ENCODE results near the gene CXXC4.

Gene CXXC4

DNA sequence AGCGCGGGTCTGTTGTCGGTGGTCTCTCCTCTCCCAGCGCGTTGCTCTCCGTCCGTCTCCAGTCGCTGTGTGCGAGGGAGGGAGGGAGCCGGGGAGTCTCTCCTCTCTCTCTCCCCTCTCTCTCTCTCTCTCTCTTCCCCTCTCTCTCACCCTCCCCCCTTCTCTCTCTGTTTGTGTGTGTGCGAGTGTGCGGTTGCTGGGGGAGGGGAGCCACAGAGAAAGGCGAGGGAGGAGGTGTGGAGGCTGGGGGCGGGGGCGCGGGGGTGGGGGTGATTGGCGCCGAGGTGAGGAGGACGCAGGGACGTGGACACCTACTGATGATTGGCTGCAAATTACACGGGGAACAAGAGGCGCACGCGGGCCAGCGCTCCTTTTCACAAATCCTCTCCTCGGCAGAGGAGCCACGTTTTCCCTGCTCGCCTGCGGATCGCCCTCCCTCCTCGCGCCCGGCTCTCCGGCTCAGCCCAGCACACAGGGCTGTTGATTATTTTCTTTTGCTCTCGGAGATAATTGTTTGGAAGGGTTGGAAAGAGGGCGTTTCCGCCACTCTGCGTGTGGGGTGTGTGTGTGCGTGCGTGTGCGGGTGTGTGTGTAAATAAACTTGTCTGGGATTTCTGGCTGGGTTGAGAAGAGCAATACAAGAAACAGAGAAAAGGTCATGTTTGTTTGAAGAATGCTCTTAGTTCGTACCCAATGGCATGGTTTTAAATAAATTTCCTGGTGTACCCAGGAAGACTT is at the start of gene CXXC4:
Gene CXXC4 (minus strand): TSS at position 73 of the 738 bp plus-strand sequence. CDS start 3,092 bp downstream, outside the sequence.
- peak; percentile 18 to 22 for DNase-seq

DNA sequence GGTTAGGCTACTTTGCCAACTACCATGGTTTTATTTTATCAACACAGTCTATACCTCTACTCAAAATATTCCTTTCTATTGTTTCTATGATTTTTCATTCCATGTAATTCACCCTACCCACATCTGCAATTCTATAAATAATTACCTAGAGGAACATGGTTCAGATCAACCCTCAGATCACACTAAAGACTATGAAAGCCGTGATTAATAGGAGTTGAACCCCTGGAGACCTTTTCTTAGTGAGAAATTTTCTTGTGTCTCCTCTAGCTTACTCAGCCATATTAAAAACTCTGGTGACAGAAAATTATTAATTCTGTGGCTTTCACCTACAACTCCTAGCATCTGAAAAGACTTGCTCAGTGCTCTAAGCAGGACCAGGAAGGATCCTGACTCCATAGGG is 38.5 kb upstream of the CXXC4 start:
- DNase-seq: no peak

DNA sequence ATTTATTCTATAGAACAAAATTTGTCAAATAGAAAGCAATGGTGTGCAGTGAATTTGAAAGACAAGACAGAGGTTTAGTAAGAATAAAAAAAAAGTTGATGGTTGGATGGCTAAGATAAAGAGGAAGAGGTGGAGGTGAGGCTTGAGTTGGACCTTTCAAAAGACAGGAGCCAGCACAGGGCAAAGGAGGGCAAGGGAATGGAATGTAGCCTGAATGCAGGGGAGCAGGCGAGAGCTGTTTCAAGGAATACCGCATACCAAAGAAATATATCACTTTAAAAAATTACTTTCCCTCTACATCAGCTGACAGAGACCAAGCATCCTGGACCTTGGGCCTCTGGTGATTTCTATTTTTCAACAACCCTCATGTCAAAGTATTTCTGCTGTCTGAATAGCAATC is 38.0 kb upstream of the CXXC4 start:
- DNase-seq: no peak

DNA sequence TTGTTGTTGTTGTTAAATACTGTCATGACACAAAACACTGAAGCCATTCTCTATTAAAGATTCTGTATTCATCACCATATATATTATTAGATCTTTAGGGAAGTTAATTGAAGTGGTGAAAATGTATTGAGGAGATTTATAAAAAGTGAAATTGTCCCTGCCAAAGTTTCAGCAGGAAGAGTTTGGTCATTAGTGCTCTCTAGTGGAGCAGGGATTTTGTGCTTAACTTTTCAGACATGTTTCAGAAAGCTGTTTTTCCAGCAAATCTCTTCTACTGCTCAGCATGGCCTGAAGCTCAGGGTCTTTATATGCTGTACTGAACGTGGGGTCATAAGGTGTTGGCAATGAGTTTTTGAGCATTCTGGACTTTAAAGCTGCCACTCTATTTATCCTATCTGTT is 36.7 kb upstream of the CXXC4 start:
- no peak for DNase-seq

DNA sequence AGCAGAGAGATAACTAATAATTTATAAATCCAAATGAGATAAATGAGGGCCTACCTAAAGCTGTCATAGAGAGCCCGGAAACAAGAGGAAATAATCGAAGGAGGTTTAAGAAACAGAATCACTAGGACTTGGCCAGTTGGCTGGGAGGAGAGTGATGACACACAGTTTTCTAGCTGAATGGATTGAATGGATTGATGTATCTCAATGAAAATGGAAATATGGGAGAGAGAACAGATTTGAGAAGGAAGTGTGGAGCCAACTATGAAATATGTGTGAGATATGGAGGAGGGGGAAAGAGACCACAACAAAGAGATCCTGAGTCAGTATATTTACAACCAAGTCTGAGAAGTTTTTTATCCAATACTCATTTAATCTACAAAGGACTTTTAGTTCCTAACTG is 35.7 kb upstream of the CXXC4 start:
- no peak for DNase-seq

DNA sequence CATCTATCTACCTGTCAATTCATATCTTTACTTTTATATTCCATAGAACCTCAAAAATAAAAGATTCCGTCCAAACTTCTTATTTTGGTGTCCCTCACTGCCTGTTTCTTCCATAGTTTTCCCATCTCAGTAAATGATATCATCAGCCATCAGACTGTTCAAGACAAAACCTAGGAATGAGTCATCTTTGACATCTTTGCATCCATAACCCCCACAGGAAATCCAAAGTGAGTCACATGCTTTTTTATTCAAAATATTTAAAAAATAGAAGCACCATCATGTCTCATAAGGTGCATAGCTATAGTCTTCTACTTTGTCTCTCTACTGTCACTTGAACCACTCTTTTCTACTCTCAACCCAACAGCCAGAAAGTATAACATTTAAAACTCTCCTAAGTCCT is 29.9 kb upstream of the CXXC4 start:
- no peak for DNase-seq

DNA sequence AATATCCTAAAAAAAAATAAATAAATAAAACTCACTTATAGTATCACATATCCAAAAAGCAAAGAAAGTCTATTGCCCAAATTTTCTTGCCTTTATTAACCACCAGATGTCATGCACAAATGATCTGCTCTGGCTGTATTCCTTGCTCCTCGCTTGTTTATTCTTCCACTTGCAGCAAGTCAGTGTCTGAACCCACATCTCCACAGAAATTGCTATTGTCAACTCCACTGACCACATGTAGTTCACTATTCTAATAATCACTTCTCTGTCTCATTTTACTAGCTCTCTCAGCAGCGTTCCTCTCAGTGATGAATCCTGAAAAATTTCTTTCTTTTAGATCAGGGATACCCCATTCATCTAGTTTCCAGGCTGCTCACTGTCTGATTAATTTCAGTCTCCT is 29.3 kb upstream of the CXXC4 start:
- DNase-seq: no peak

DNA sequence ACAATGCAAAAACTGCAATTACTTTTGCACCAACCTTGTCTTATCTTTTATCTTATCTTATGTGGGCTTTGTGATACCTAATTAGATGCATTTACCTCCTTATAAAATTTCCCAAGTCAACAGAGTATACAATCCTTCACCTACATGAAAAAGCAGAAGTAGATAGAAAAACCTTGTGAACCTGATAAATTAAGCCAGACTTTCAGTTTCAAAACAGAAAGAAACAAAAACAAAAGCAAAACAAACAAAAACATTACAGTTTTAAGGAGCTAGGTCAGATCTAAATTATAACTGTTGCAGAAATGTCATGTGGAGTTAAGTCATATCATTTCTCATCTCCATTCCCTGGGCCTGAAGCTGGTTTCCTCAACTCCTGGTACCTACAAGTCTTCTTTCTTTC is 24.9 kb upstream of the CXXC4 start:
- DNase-seq: no peak

DNA sequence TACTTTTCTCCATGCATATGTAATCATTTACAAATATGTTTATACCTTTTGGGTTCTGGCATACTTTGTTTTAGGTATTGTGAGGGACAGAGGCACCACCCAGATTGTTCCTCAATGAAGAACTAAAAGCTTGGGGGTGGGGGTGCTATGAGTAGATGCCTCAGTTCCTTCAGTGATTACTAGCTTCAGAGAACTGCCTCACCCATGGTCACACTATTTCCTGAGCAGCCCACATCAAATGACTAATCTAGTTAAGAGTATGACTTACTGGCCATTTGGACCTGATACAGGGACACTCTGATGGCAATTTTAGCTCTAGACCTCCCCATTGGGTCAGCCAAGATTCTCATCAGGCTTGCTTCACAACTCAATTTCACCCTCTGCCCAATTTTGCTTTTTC is 22.2 kb upstream of the CXXC4 start:
- no peak for DNase-seq

DNA sequence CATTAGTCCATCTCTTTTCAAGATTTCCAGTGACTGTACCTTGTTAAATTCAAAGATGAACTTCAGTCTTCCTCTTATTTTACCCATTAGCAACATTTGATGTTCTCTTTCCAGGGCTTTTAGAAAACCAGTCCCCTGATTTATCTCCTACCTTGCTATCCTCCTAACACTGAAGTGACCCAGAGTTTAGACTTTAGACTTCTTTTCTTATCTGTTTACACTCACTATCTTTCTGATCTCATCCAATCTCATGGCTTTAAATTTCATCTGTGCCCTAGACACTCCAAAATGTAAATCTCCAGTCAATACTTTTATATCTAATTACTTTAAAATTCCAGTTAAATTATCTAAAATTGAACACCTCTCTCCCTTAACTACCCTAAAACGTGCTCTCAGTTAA is 13.5 kb upstream of the CXXC4 start:
- DNase-seq: no peak

DNA sequence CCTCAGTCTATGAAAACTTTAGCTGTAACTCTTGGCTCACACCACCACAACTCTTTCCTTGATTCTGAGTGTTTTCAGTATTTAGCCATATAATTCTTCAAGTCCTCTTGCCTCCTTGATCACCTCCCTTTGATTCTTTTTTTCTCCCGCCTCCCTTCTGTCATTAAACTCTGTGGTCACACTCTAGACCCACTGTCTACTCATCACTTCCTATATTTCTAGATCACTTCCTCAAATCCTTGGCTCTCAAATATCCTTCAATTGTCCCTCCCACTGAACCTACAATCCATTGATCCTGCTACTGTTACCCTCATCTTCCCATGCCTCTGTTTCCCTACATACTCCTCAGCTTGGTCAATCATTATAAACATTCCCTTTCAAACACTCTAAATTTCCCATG is 12.4 kb upstream of the CXXC4 start:
- DNase-seq: no peak

DNA sequence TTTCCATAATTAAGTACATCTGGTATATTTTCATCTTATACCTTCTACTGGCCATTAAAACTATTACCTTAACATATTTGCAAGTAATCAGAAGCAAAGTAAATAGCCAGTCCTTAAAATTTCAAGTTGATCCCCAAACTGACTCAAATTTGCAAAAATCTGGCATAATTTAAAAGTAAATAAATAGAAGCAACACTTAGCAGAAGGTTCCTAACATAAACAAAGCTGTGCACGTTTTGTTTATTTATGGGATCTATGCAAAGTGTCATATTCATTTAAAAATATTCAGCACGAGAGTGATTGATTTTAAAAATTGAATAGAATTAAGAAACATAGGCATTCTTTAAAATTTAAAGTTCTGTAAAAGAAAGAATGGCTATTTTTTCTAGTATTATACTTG is 9.8 kb upstream of the CXXC4 start:
- no peak for DNase-seq

DNA sequence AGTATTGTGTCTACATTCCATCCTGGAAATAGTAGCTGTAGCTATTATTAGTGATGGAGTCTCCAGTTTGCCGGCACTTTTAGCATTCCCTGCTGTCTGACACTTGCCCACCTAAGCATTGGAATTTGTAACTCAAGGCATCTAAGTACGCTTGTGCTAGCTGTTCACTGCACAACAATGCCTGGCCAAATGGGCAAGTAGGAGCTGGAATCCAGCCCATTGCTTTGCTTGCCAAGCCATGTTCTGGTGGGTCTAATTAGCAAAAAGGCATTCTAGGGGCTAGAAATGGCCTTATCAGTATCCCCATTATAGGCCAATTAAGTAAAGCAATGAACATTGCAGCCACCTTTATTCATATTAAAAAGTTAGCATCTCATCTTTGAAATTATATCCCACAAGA is 7.8 kb upstream of the CXXC4 start:
- DNase-seq: no peak

DNA sequence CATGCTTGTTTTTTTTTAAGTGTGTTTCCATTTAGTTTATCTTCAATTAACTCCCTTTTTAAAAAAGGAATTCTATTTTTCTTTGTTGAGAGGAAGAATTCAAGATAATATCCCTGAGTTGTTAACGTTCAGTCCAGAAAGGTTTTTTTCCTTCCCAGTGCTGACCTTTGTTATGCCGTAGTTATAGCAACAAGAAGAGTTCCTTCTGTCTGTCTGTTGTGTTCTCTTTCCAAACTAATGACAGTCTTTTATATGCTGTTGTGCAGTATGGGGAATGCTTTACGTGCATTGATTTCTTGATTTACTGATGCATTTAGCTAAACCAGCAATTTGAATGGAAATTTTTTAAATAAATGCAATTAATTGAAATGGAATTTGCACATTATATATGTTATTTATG is 6.6 kb upstream of the CXXC4 start:
- DNase-seq: no peak

DNA sequence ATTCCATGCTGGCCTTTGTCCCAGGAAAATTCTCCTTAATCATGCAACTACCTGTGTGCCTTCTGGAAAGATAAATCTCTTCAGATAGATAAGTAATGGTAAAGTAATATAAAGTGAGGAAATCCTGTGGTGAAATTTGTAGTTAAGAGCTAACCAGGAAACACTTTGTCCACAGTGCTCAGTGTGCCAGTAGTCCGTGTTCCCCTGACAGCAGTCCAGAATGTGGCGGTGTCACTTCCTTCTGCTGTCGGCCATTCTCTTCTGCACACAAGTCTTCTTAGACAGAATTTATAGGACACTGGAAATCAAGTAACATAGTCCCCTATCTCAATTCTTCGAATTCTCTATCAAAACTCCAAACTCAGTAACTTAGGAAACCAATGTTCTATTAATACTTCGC is 5.7 kb upstream of the CXXC4 start:
- no peak for DNase-seq

DNA sequence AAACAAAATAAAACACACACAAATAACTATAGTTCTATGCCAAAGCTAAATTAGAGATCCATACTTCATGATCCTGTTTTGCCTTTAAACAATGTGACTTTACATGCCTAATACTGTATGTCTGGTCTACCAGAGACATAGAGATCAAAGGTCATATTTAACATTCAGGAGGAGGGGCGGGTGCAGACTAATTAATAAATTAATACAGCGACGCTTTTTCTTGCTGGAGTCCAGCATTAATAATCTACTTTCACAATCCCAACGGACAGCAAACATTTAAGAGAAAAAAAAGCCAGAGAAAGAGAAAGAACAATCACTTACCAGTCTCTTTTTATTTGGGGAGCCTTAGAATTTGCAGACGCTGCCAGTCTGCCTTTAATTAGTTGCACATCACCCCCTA is 509 bp downstream of the CXXC4 start:
- DNase-seq: no peak

DNA sequence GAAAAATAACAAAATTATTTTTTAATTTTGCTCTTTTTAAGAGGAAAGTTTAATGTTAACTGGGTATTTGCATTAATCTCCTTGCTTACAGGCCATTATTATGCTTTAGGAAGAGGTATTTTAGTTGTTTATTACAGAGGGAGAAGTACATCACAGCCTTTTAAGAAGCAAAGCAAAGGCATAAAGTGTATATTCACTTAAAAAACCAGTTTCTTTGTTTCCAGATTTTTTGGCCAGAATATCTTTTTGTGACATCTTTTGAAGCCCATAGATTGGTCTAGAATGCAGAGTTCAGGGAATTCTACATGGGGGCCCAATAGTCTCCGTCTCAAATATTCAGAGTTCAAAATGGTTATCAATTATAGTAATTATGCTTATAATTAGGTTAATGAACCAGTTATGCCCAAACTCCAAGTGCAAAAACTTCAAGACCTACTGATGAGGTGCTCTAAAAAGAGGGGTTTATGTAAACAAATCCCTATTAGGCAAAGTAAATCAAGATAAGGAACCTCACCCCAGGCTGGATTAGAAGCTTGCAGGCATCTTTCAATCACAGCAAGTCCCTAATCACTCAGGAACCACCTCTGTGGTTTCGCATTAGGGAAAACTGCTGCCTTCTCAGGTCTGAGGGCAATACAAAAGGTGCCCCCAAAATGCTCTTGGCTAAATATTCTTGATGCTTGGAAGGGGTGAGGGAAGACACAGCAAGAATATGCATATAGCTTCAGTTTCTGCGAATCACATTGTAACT is 1.4 kb downstream of the CXXC4 start:
- no peak for DNase-seq

DNA sequence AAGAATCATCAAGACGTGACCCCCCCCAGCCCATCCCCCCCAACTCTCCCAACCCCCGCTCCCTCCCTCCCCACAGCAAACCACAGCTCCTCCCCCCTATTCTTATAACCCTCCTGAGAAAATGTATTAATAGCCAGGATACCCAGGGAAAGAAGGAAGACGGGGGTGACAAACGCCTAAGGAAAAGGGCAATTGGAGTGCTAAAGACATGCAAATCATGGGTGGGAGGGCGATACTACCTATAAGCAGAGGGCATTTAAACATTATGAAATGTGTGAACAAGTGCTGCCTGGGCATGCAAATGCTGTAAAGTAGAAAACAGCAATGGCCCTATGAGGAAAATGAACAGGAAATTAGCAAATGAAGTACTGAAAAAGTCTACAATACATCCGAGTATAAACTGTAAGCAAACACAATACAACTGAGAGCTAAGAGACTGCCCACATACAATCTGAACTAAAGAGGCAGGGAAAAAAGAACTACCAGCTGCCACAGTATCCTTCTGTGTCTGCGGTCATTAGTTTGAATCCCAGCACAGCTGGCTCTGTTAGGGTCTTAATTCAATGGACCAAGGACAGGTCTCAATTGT is 2.4 kb downstream of the CXXC4 start:
- DNase-seq: no peak

DNA sequence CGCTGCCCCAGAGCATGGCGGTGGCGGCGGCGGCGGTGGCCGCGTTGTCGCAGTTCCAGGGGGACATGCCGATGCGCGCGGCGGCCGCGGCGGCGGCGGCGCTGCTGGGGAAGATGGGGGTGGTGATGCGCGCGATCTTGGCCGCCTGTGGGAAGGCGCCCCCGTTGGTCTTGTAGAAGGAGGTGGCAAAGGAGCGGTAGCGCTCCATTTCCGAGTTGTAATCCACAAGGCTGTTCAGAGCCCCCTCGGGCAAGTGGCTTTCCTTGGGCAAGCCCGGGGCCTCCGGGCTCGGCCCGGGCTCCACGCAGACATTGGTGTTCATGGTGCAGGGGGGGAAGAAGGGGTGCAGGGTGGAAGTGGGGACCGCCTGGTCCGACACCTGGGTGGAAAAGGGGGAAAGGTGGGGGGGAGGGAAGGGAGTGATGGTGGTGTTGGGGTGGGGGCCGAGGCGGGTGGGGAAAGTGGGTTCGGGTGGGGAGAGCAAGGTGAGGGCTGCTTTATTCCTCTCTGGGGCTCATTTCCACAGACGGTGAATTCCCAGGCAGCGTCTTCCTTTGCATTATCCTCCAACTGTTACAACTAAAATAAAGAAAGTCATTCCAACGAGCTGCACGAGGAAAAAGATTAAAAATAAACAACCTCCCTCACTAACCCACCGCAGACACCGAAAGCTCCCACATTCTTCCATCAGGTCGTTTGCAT is 3.1 kb downstream of the CXXC4 start:
- DNase-seq: peak; percentile 29 to 45

DNA sequence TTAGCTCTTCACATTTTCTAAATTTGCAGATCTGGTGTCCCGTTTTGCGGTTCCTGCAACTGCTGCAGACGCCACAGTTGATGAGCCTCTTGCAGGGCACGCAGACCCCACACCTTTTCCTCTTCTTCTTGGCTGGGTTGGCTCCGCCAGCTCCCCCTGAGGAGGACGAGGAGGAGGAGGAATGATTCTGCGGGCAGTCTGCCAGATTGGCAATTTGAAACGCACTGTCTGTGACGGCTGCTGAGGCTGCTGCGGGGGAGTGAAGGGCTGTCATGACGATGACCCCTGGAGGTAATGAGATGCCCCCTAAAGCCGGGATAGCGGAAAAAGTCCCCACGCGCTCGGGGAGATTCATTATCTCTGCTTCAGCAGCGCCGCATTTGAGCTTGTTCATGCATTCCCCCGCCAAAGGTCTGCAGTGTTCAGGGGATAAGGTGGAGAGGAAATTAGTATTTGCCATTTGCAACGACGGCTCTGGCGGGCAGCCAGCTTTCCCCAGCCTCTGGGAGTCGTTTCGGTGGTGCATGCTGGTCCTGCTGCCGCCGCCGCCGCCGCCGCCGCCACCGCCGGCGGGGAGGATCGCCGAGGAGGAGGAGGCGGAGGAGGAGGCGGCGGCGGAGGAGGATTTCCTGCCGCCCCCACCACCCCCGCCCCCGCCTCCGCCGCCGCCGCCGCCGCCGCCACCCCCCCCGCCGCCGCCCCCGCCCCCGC is 3.8 kb downstream of the CXXC4 start:
- peak; percentile 33 to 46 for DNase-seq

DNA sequence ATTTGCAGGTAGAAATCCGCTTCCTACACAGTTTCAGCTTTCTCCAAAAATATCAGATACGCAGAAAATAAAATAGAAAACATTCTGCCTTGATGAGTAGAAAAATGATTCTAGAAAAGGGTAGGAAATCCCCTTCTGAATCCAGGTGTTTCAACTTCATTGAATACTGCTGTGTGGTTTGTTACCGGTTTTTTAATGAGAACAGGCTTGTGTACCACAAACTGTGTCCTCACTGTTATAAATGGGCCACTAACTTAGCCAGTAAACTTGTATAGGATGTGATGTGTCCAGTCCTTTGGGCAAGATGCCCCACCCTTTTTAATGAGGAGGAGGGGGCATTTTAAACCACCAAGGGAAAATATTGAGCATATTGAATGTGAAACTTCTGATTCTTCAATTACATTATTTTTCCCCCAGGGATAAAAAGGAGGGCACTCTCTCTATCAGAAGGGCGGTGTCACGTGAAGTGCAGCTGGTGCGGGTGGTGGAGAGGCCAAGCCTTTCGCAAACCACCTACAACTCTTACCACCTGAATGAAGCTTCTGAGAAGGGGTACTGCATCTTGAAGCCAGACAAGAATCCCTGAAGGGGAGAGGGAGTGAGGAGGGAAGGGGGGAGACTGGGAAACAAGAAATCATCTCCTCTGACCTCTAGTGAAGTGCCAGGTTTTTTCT is 4.5 kb downstream of the CXXC4 start:
- DNase-seq: peak in 1 of 2 experiments; percentile 15

DNA sequence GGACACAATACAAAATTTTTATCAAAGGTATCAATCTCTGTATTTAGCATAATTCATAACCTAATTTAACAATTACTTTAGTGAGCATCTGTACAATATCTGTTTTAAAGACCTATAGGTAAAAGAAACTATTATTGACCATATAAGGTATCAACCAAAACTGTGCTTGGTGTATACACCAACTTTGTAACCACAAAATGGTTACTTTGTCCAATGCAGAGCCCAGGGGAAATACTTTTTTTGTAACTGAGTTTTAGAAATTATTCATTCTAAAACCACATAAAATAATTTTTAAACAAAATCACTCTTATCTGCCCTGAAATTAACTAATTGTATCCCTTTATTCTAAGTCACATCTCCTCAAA is 5.0 kb downstream of the CXXC4 start:
- no peak for DNase-seq

All from activated T-cell treated with anti-CD3 and anti-CD28 coated beads, Interleukin-2, amount 50 U/mL, for 48 hours (primary cell).